Glutamatergic neuron (in vitro differentiated cells): ENCODE results near the gene CFAP20DC. TPM values are rescaled to one million over a fixed set of nuclear protein-coding genes. Genes with fewer than 3 reads are reported as not detected.

Source experiments
- DNase-seq: peaks from one replicate; pipeline ENCODE4 v3.0.0; 2022
- H3K27ac Mint-ChIP-seq: one replicate; pipeline ENCODE4 v1.8.0; 2020; ENCODE audit warnings: mild to moderate bottlenecking, mixed read lengths, inconsistent platforms; ENCODE audit not compliant: unreplicated experiment
- H3K27me3 Mint-ChIP-seq: one replicate; pipeline ENCODE4 v1.8.0; 2020; ENCODE audit warnings: mild to moderate bottlenecking, moderate library complexity, mixed read lengths, inconsistent platforms; ENCODE audit not compliant: unreplicated experiment
- H3K36me3 Mint-ChIP-seq: one replicate; pipeline ENCODE4 v1.8.0; 2020; ENCODE audit warnings: mild to moderate bottlenecking, mixed read lengths, inconsistent platforms; ENCODE audit not compliant: unreplicated experiment
- H3K4me1 Mint-ChIP-seq: one replicate; pipeline ENCODE4 v1.8.0; 2020; ENCODE audit warnings: mild to moderate bottlenecking, low read depth, mixed read lengths, inconsistent platforms; ENCODE audit not compliant: unreplicated experiment
- H3K4me3 Mint-ChIP-seq: one replicate; pipeline ENCODE4 v1.8.0; 2020; ENCODE audit warnings: mild to moderate bottlenecking, mixed read lengths, inconsistent platforms; ENCODE audit not compliant: unreplicated experiment
- H3K9me3 Mint-ChIP-seq: one replicate; pipeline ENCODE4 v1.8.0; 2020; ENCODE audit warnings: mild to moderate bottlenecking, moderate library complexity, mixed read lengths, inconsistent platforms; ENCODE audit not compliant: unreplicated experiment
- CTCF ChIP-seq: fragments of 200-600 bp; sonication (generic); IDR thresholded peaks from one replicate; pipeline ENCODE4 v1.5.0; 2021; ENCODE audit not compliant: partially characterized antibody, unreplicated experiment
- total RNA-seq: library from RNA; stranded (reverse); fragmentation: NEBNext Ultra II Directional; extraction: Animal tissue kit (Norgen Biotek cat#: 25700); gene quantifications from one replicate; pipeline ENCODE4 v1.2.1, GENCODE V29; 2021; ENCODE audit not compliant: unreplicated experiment

Gene CFAP20DC
- total RNA-seq, 1 donor from 2014 or later, result 8.4 TPM

- Mint-ChIP-seq H3K27ac (no peak overlapping the region), H3K27me3 (no peaks in the 10 kb centered on the region), H3K9me3 (no peaks in the 10 kb centered on the region), H3K4me1 (no peaks in the 10 kb centered on the region), H3K4me3 (no peak overlapping the region), H3K36me3 (no peaks in the 10 kb centered on the region)
- DNase-seq, result no peak
- TF ChIP-seq CTCF, result no peak
Observed at GRCh38 chr3:59074764-59075163, 24.9 kb upstream of the CFAP20DC start.

- no peak for DNase-seq
- no peaks in the 10 kb centered on the region for H3K4me1 Mint-ChIP-seq
- H3K27ac Mint-ChIP-seq, result no peak overlapping the region
- no peak overlapping the region for H3K4me3 Mint-ChIP-seq
- no peaks in the 10 kb centered on the region for H3K27me3 Mint-ChIP-seq
- no peaks in the 10 kb centered on the region for H3K9me3 Mint-ChIP-seq
- H3K36me3 Mint-ChIP-seq, result no peaks in the 10 kb centered on the region
- TF ChIP-seq CTCF, result no peak
Observed at GRCh38 chr3:59072681-59073080, 22.9 kb upstream of the CFAP20DC start.

- Mint-ChIP-seq H3K27me3 (no peaks in the 10 kb centered on the region), H3K27ac (no peak overlapping the region), H3K4me3 (no peak overlapping the region), H3K36me3 (no peaks in the 10 kb centered on the region), H3K4me1 (no peaks in the 10 kb centered on the region), H3K9me3 (no peaks in the 10 kb centered on the region)
- no peak for TF ChIP-seq CTCF
- DNase-seq, result no peak
Observed at GRCh38 chr3:59069838-59070237, 20.0 kb upstream of the CFAP20DC start.

GRCh38 chr3:59065240-59065639 is 15.4 kb upstream of the CFAP20DC start:
- no peak for TF ChIP-seq CTCF
- H3K36me3 Mint-ChIP-seq, result no peaks in the 10 kb centered on the region
- H3K27ac Mint-ChIP-seq, result no peak overlapping the region
- DNase-seq, result no peak
- H3K4me3 Mint-ChIP-seq, result no peak overlapping the region
- peaks cover 5% of the 10 kb centered on the region for H3K9me3 Mint-ChIP-seq
- H3K4me1 Mint-ChIP-seq, result no peaks in the 10 kb centered on the region
- H3K27me3 Mint-ChIP-seq, result no peaks in the 10 kb centered on the region

GRCh38 chr3:59064728-59065127 is 14.9 kb upstream of the CFAP20DC start:
- no peak for DNase-seq
- TF ChIP-seq CTCF, result no peak
- H3K36me3 Mint-ChIP-seq, result no peaks in the 10 kb centered on the region
- peaks cover 5% of the 10 kb centered on the region for H3K9me3 Mint-ChIP-seq
- H3K4me3 Mint-ChIP-seq, result no peak overlapping the region
- no peak overlapping the region for H3K27ac Mint-ChIP-seq
- no peaks in the 10 kb centered on the region for H3K4me1 Mint-ChIP-seq
- no peaks in the 10 kb centered on the region for H3K27me3 Mint-ChIP-seq
